Measurements from ENCODE around the gene ADAD2. TPM values are rescaled to one million over a fixed set of nuclear protein-coding genes. Genes with fewer than 3 reads are reported as not detected.

The ADAD2 gene
- total and polyA plus RNA-seq, 2 donors (not counting 1 experiment from before 2014, with no cell fraction given) = 0.06 TPM; not detected in 1

DNA sequence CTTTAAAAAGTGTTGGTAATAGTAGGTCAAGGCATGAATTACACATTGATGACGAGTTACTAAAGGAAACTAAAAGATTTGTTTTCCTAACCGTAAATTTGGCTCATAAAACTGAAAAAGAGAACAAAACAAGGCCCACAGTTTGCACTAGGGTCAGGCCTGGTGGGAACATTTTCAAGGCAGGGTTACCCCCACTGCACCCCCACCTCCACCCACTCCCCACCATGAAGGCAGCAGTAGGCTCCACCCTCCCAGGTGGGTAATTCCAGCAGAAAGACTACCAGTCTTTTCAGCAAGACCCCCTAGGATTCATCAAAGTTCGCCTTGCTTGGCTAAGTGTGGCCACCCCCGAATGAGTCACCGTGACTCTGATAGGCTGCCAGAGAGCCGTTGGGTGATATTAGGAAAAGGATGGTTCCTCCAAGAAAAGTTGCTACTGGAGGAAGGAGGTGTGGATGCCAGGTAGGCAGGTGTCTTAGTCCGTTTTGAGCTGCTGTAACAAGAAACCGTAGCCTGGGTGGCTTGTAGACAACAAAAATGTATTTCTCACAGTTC, 37.2 kb upstream of the ADAD2 start:
- no peak overlapping the region for H3K4me2 ChIP-seq (replicated peaks; ENCODE audit: low read depth, low read length, poor library complexity, severe bottlenecking)
- Mint-ChIP-seq H3K27ac (no peak overlapping the region), H3K4me1 (no peaks in the 10 kb centered on the region), H3K4me3 (no peak overlapping the region), H3K9me3 (ENCODE audit: insufficient read depth) (no peaks in the 10 kb centered on the region), H3K27me3 (peaks cover 47% of the 10 kb centered on the region)
- H4K20me1 ChIP-seq (ENCODE audit: control insufficient read depth, insufficient read depth, low read length, poor library complexity, severe bottlenecking) = no peaks in the 10 kb centered on the region
- intact Hi-C loops (cut with micrococcal nuclease) = no loop called here
- H3K9ac ChIP-seq (ENCODE audit: low read length) = no peak overlapping the region
- H3K4me3 ChIP-seq (ENCODE audit: control extremely low read depth in 1 of 5, extremely low read depth in 1 of 5, insufficient read depth in 1 of 5, low read depth in 2 of 5, low read length in 4 of 5) = no peak overlapping the region
- TF ChIP-seq, protein P1, sequence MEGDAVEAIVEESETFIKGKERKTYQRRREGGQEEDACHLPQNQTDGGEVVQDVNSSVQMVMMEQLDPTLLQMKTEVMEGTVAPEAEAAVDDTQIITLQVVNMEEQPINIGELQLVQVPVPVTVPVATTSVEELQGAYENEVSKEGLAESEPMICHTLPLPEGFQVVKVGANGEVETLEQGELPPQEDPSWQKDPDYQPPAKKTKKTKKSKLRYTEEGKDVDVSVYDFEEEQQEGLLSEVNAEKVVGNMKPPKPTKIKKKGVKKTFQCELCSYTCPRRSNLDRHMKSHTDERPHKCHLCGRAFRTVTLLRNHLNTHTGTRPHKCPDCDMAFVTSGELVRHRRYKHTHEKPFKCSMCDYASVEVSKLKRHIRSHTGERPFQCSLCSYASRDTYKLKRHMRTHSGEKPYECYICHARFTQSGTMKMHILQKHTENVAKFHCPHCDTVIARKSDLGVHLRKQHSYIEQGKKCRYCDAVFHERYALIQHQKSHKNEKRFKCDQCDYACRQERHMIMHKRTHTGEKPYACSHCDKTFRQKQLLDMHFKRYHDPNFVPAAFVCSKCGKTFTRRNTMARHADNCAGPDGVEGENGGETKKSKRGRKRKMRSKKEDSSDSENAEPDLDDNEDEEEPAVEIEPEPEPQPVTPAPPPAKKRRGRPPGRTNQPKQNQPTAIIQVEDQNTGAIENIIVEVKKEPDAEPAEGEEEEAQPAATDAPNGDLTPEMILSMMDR (IDR thresholded peaks at IDR 0.05) = no peak
- TF ChIP-seq EZH2 (IDR thresholded peaks at IDR 0.05; ENCODE audit: borderline replicate concordance, insufficient read depth, low read depth, low read length, poor library complexity, severe bottlenecking) = no peak
- 91% methylated on average over 7 of the region's 8 CpGs for WGBS (ENCODE audit: insufficient coverage)
- CTCF ChIA-PET = no interaction called here
- DNase-seq (no peak), ATAC-seq (ENCODE audit: low read depth) (no peak)
- no peaks in the 10 kb centered on the region for H3K36me3 ChIP-seq (replicated peaks in 1 of 2; ENCODE audit: control extremely low read depth in 1 of 2, control insufficient read depth in 1 of 2, extremely low read depth in 1 of 2, insufficient read depth in 2 of 2, low read length in 1 of 2)
- peaks cover 0 to 4% (median 0%) of the 10 kb centered on the region in 4 experiments for H3K27me3 ChIP-seq (replicated peaks in 1 of 4; ENCODE audit: control extremely low read depth in 1 of 4, control insufficient read depth in 3 of 4, insufficient read depth in 4 of 4, low read length in 3 of 4)
- H2AFZ ChIP-seq (ENCODE audit: insufficient read depth, low read depth, low read length, poor library complexity, severe bottlenecking) = no peak overlapping the region
- no peak overlapping the region for H3K27ac ChIP-seq (ENCODE audit: low read length in 2 of 2)
- POLR2A ChIA-PET = no interaction called here
- no peaks in the 10 kb centered on the region for H3K79me2 ChIP-seq (ENCODE audit: control insufficient read depth, insufficient read depth, low read length)
- no peaks in the 10 kb centered on the region for H3K9me3 ChIP-seq (ENCODE audit: control extremely low read depth in 1 of 3, control insufficient read depth in 2 of 3, insufficient read depth in 1 of 3, low read length in 2 of 3)
- no peaks in the 10 kb centered on the region for H3K4me1 ChIP-seq (ENCODE audit: control insufficient read depth in 2 of 2, insufficient read depth in 2 of 2, low read length in 2 of 2)

DNA sequence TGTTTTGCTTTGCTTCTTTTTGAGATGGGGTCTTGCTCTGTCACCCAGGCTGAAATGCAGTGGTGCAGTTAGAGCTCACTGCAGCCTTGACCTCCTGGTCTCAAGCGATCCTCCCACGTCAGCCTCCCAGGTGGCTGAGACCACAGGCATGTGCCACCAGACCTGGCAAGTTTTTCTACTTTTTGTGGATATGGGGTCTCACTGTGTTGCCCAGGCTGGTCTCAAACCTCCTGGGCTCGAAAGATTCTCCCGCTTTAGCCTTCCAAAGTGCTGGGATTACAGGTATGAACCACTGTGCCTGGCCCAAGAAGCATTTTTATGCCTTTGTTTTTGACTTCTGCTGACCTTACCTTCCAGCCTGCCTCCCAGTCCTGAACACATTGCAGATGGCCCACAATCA, 35.7 kb upstream of the ADAD2 start:
- H3K9ac ChIP-seq (ENCODE audit: low read length) = no peak overlapping the region
- H3K4me3 ChIP-seq (ENCODE audit: control extremely low read depth in 1 of 5, extremely low read depth in 1 of 5, insufficient read depth in 1 of 5, low read depth in 2 of 5, low read length in 4 of 5) = no peak overlapping the region
- WGBS (ENCODE audit: insufficient coverage) = 91% methylated on average over 4 of the region's 4 CpGs
- H3K4me2 ChIP-seq (replicated peaks; ENCODE audit: low read depth, low read length, poor library complexity, severe bottlenecking) = no peak overlapping the region
- no peaks in the 10 kb centered on the region for H3K36me3 ChIP-seq (replicated peaks in 1 of 2; ENCODE audit: control extremely low read depth in 1 of 2, control insufficient read depth in 1 of 2, extremely low read depth in 1 of 2, insufficient read depth in 2 of 2, low read length in 1 of 2)
- ATAC-seq (ENCODE audit: low read depth) (no peak), DNase-seq (no peak)
- Mint-ChIP-seq H3K27me3 (peaks cover 52% of the 10 kb centered on the region), H3K4me3 (no peak overlapping the region), H3K4me1 (no peaks in the 10 kb centered on the region), H3K27ac (no peak overlapping the region), H3K9me3 (ENCODE audit: insufficient read depth) (no peaks in the 10 kb centered on the region)
- H3K27ac ChIP-seq (ENCODE audit: low read length in 2 of 2) = no peak overlapping the region
- no peaks in the 10 kb centered on the region for H4K20me1 ChIP-seq (ENCODE audit: control insufficient read depth, insufficient read depth, low read length, poor library complexity, severe bottlenecking)
- peaks cover 0 to 4% (median 1%) of the 10 kb centered on the region in 4 experiments for H3K27me3 ChIP-seq (replicated peaks in 1 of 4; ENCODE audit: control extremely low read depth in 1 of 4, control insufficient read depth in 3 of 4, insufficient read depth in 4 of 4, low read length in 3 of 4)
- CTCF ChIA-PET = no interaction called here
- H3K79me2 ChIP-seq (ENCODE audit: control insufficient read depth, insufficient read depth, low read length) = no peaks in the 10 kb centered on the region
- H2AFZ ChIP-seq (ENCODE audit: insufficient read depth, low read depth, low read length, poor library complexity, severe bottlenecking) = no peak overlapping the region
- H3K4me1 ChIP-seq (ENCODE audit: control insufficient read depth in 2 of 2, insufficient read depth in 2 of 2, low read length in 2 of 2) = no peaks in the 10 kb centered on the region
- intact Hi-C loops (cut with micrococcal nuclease) = no loop called here
- no peaks in the 10 kb centered on the region for H3K9me3 ChIP-seq (ENCODE audit: control extremely low read depth in 1 of 3, control insufficient read depth in 2 of 3, insufficient read depth in 1 of 3, low read length in 2 of 3)
- POLR2A ChIA-PET = no interaction called here
- TF ChIP-seq EZH2 (IDR thresholded peaks at IDR 0.05; ENCODE audit: borderline replicate concordance, insufficient read depth, low read depth, low read length, poor library complexity, severe bottlenecking) = no peak
- TF ChIP-seq, protein P1 (IDR thresholded peaks at IDR 0.05) = no peak
